Activated CD4-positive, alpha-beta T cell treated with anti-CD3 and anti-CD28 coated beads for 36 hours (primary cell): ENCODE data around the gene CD79A. TPM values are rescaled to one million over a fixed set of nuclear protein-coding genes. Genes with fewer than 3 reads are reported as not detected.
"Not testable (repeated sequence)": the region's sequence is repeated elsewhere in the genome, so short reads cannot be mapped to it uniquely, and the experiment has no call there.

Source experiments
- ATAC-seq: fragments of 200-7000 bp; cut with Tn5 transposase; one replicate; pipeline ENCODE4 v1.10.0; 2021; ENCODE audit warnings: mild to moderate bottlenecking, moderate library complexity
- CTCF ChIA-PET: fragments of 350-600 bp; sonication (Branson Sonifier 250); formaldehyde crosslinking; loops from one replicate; lab custom pipeline; 2021; ENCODE audit warnings: antibody characterized with exemption; lab: Charles Lee
- POLR2A ChIA-PET: fragments of 350-600 bp; sonication (Branson Sonifier 250); formaldehyde crosslinking; loops from one replicate; lab custom pipeline; 2021; ENCODE audit warnings: antibody characterized with exemption, inconsistent platforms; lab: Charles Lee
- DNase-seq: peaks from one replicate; pipeline ENCODE4 v3.0.0-alpha.2; 2020
- H3K27ac Mint-ChIP-seq: one replicate; pipeline ENCODE4 v1.8.0; 2021; ENCODE audit warnings: mixed read lengths
- H3K27me3 Mint-ChIP-seq: one replicate; pipeline ENCODE4 v1.8.0; 2021; ENCODE audit warnings: mixed read lengths
- H3K36me3 Mint-ChIP-seq: one replicate; pipeline ENCODE4 v1.8.0; 2021; ENCODE audit warnings: low read depth, mixed read lengths
- H3K4me1 Mint-ChIP-seq: one replicate; pipeline ENCODE4 v1.8.0; 2021; ENCODE audit warnings: mixed read lengths
- H3K4me3 Mint-ChIP-seq: one replicate; pipeline ENCODE4 v1.8.0; 2021; ENCODE audit warnings: mild to moderate bottlenecking, moderate library complexity, mixed read lengths
- H3K9me3 Mint-ChIP-seq: one replicate; pipeline ENCODE4 v1.8.0; 2021; ENCODE audit warnings: low read depth, mixed read lengths
- intact Hi-C, 2 experiments: fragments of 100-400 bp; cut with DNase I in 1 of 2; cut with micrococcal nuclease in 1 of 2; formaldehyde crosslinking; loops; one replicate each; pipeline versions ENCODE4 v1.14.2 to v1.15.1; 2022 to 2024; cut with DNase I, micrococcal nuclease
- total RNA-seq, 2 experiments: library from RNA; stranded (reverse); gene quantifications; one replicate each; pipeline ENCODE4 v1.2.3, GENCODE V29; 2021

Gene CD79A
- total RNA-seq, 2 experiments from 2014 or later: 4.0 to 4.1 TPM

DNA sequence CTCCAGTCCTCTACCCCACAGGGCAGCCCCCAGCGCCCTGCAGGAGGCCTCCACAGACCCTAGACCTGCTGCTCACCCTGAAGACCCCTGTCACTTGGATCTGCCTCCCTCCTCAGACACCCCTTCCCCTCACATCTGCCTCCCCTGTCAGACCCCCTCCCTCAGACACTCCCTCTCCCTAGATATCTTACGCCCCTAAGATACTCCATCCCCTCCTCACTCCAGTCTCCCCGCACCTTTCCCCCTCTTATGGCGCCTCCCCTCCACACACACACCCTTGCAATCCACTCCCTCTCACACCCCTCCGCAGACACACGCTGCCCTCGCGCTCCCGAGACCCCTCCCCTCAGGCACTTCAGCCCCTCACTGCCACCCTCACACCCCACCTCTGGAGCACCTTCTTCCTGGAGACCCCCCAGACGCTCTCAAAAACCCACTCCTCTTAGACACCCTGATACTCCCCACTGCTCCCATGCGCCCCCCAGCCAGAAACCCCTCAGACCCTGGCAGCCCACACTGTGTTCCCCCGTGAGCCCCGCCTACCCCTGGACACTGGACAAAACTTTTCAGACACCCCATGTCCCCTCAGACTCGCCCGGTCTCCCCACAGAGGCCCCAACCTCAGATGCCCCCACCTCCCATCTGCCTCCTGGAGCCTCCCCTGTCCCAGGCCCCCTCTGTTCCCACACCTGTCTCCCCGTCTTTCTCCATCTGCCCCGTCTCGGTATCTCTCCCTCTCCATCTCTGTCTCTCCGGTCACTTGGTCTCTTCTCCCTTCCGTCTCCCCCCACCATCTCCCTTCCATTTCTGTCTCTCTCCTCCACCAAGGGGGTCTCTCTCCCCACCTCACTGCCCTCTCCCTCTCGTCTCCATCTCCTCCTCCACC, 36.7 kb downstream of the CD79A start:
- H3K27me3 Mint-ChIP-seq: peaks cover 23% of the 10 kb centered on the region
- intact Hi-C loops: loop anchor here in 1 of 2 experiments (2.0 kb wide), 1 partner anchor 15 kb away; the partner anchor contains the start of gene ERFL
- POLR2A ChIA-PET: no interaction called here
- H3K4me1 Mint-ChIP-seq: peaks cover 28% of the 10 kb centered on the region
- no peaks in the 10 kb centered on the region for H3K9me3 Mint-ChIP-seq
- ATAC-seq: no peak
- no peak overlapping the region for H3K27ac Mint-ChIP-seq
- CTCF ChIA-PET: no interaction called here
- H3K4me3 Mint-ChIP-seq: no peak overlapping the region
- DNase-seq: no peak
- peaks cover 5% of the 10 kb centered on the region for H3K36me3 Mint-ChIP-seq

DNA sequence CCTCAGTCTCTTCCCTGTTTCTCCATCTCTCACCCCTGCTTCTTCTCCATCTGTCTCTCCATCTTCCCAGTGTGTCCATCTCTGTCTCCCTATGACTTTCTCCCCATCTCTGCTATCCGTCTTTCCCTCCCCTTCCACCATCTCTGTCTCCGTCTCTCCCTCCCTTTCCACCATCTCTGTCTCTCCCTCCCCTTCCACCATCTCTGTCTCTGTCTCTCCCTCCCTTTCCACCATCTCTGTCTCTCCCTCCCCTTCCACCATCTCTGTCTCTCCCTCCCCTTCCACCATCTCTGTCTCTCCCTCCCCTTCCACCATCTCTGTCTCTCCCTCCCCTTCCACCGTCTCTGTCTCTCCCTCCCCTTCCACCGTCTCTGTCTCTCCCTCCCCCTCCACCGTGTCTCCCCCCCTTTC, 37.4 kb downstream of the CD79A start:
- POLR2A ChIA-PET, H3K36me3 Mint-ChIP-seq, H3K4me3 Mint-ChIP-seq, H3K9me3 Mint-ChIP-seq, DNase-seq, ATAC-seq, H3K27ac Mint-ChIP-seq, CTCF ChIA-PET: not testable (repeated sequence)
- Mint-ChIP-seq H3K4me1 (peaks cover 28% of the 10 kb centered on the region), H3K27me3 (peaks cover 23% of the 10 kb centered on the region)
- intact Hi-C loops: loop anchor here in 1 of 2 experiments (2.0 kb wide), 1 partner anchor 14 kb away; the partner anchor contains the start of gene ERFL

DNA sequence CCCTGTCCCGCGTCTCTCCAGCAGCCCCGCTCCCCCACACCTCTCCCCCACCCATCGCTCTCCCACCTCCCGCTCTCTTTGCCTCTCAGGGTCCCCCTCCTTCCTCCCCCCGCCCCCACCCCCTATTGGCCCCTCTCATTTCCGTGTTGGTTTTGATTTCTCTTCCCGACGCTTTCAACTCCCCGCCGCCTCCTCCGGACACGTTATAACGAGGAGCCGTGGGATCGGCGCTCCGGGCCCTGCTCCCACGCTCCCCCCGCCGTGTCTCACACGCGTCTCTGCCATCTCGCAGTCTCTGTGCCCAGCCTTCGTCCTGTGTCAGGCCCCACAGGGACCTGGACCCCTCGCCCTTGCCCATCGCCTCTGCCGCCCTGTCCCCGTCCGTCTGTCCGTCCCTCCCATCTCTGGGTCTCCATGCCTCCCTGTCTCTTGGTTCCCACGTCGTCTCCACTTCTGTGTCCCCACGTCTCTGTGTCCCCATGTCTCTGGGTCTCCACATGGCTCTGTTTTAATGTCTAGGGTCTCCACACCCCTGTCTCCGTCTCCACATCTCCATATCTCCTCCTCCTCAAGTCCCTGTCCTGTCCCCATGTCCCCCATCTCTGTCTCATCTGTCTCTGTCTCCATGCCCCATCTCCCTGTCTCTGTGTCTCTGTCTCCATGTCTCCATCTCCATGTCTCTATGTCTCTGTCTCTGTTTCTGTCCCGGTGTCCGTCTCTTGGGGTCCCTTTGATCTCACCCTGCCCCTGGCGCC, 38.1 kb downstream of the CD79A start:
- intact Hi-C loops: loop anchor here in 1 of 2 experiments (2.0 kb wide), 1 partner anchor 14 kb away; the partner anchor contains the start of gene ERFL
- ChIA-PET CTCF (no interaction called here), POLR2A (no interaction called here)
- no peak overlapping the region for H3K4me3 Mint-ChIP-seq
- ATAC-seq (no peak), DNase-seq (no peak)
- H3K36me3 Mint-ChIP-seq: peaks cover 5% of the 10 kb centered on the region
- H3K4me1 Mint-ChIP-seq: peaks cover 28% of the 10 kb centered on the region
- H3K27ac Mint-ChIP-seq: no peak overlapping the region
- H3K27me3 Mint-ChIP-seq: peaks cover 23% of the 10 kb centered on the region
- H3K9me3 Mint-ChIP-seq: no peaks in the 10 kb centered on the region

DNA sequence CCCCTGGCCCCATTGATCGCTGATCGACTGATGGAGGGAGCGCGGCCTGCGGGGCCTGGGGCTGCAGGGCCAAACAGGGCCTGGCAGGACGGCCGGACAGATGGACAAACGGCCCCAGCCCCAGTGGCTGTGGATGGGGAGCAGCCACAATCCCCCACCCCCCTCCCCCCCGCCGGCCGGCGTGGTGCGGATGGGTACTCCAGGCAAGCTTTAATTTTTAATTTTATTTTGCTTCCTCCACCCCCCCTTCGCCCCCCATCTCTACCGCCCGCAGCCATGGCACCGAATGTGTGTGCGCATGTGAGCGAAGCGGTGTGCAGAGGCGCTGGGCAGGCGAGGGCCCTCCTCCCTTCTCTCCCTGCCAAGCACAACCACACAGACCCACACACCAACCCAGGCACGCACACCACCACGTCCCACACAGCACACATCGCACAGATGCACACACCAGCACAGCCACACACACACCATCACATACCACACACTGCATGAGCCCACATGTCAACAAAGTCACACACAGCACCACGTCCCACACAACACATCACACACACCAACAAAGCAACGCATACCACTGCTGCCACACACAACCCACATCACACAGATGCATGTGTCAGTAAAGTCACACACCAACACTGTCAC, 38.8 kb downstream of the CD79A start:
- no peak overlapping the region for H3K27ac Mint-ChIP-seq
- ChIA-PET CTCF (no interaction called here), POLR2A (no interaction called here)
- intact Hi-C loops: loop anchor here in 1 of 2 experiments (2.0 kb wide), 1 partner anchor 13 kb away; the partner anchor contains the start of gene ERFL
- no peaks in the 10 kb centered on the region for H3K36me3 Mint-ChIP-seq
- H3K9me3 Mint-ChIP-seq: no peaks in the 10 kb centered on the region
- peaks cover 23% of the 10 kb centered on the region for H3K4me1 Mint-ChIP-seq
- no peak overlapping the region for H3K4me3 Mint-ChIP-seq
- DNase-seq (no peak), ATAC-seq (peak; percentile 20)
- peaks cover 23% of the 10 kb centered on the region for H3K27me3 Mint-ChIP-seq

DNA sequence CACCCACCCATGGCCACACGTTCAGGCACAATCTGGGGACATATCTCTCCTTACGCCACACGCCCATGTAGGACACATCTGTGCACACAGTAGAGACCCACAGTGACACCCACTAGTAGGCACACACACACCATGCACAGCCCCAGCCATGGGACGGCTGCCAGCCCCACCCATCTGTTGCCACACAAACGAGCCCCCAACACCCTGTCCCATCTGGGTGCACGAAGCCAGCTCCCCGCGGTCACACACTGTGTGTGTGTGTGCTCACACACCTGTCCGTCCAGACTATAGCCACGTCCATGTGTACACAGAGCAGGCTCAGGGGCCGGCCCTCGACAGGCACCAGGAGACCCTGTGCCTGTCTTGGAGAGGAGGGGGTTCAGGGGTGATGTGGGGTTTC, 40.6 kb downstream of the CD79A start:
- no peak for ATAC-seq
- Mint-ChIP-seq H3K4me3 (no peak overlapping the region), H3K27ac (no peak overlapping the region), H3K36me3 (no peaks in the 10 kb centered on the region), H3K4me1 (peaks cover 20% of the 10 kb centered on the region), H3K9me3 (no peaks in the 10 kb centered on the region), H3K27me3 (peaks cover 20% of the 10 kb centered on the region)
- intact Hi-C loops: no loop called here
- ChIA-PET POLR2A (interaction anchor here (0.6 kb wide), 1 partner anchor 397 kb away, joined by 3 read pairs; no protein-coding TSS in a partner anchor), CTCF (no interaction called here)
- no peak for DNase-seq

DNA sequence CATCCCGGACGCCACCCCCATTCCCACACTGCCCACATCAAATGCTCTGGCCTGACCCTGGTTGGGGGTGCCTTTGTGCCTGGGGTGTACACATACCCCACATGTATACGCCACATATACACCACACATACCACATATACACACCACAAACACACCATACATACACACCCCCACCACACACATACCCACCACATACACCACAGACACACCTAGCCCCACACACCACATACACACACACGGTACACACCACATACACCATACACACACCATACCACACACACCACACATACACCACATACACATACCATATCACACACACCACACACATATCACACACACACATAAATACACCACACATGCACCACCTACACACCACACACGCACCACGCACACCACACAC, 41.0 kb downstream of the CD79A start:
- intact Hi-C loops: no loop called here
- no peaks in the 10 kb centered on the region for H3K36me3 Mint-ChIP-seq
- peaks cover 22% of the 10 kb centered on the region for H3K4me1 Mint-ChIP-seq
- DNase-seq: no peak
- H3K27me3 Mint-ChIP-seq: peaks cover 22% of the 10 kb centered on the region
- no peak for ATAC-seq
- ChIA-PET CTCF (no interaction called here), POLR2A (no interaction called here)
- H3K27ac Mint-ChIP-seq: no peak overlapping the region
- no peaks in the 10 kb centered on the region for H3K9me3 Mint-ChIP-seq
- no peak overlapping the region for H3K4me3 Mint-ChIP-seq

DNA sequence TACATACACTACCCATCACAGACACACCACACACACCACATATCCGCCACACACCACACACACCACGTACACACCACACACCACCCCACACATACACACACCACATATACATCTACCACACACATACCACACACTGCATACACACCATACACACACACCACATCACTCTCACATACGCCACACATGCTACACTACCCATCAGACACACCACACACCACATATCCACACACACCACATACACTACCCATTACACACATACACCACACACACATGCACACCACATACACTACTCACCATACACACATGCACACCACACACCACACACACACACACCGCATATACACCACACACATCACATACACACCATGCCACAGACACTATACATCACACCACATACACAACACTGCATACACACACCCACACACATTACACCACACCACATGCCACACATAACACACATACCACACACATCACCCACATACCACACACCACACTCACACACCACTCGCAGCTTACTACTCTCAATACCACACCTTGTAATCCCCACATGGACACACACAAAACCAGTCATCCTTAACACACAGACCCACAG, 41.7 kb downstream of the CD79A start:
- POLR2A ChIA-PET: no interaction called here
- peaks cover 21% of the 10 kb centered on the region for H3K27me3 Mint-ChIP-seq
- H3K9me3 Mint-ChIP-seq: no peaks in the 10 kb centered on the region
- CTCF ChIA-PET: interaction anchor here (1.1 kb wide), 1 partner anchor 19 kb away, joined by 5 read pairs; no protein-coding TSS in a partner anchor
- ATAC-seq (no peak), DNase-seq (no peak)
- H3K27ac Mint-ChIP-seq: no peak overlapping the region
- no peak overlapping the region for H3K4me3 Mint-ChIP-seq
- intact Hi-C loops: no loop called here
- peaks cover 22% of the 10 kb centered on the region for H3K4me1 Mint-ChIP-seq
- H3K36me3 Mint-ChIP-seq: no peaks in the 10 kb centered on the region

DNA sequence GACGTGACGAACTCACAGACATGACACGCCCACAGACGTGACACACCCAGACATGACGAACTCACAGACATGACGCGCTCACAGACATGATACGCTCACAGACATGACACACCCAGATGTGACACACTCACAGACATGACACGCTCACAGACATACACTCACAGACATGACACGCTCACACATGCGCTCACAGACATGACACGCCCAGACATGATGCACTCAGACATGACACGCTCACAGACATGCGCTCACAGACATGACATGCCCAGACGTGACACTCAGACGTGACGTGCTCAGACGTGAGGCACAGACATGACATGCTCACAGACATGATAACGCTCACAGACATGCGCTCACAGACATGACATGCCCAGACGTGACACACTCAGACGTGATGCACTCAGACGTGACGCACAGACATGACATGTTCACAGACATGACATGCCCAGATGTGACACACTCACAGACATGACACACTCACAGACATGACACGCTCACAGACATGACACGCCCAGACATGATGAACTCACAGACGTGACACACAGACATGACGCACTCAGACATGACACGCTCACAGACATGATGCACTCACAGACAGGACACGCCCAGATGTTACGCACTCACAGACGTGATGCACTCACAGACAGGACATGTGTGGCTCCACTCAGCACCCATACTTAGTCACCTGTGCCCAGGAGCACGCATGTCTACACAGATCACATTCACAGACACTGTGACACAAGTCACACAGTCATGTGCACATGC, 43.1 kb downstream of the CD79A start:
- ChIA-PET CTCF (interaction anchor here (1.1 kb wide), 1 partner anchor 17 kb away, joined by 5 read pairs; no protein-coding TSS in a partner anchor), POLR2A (interaction anchor here (0.6 kb wide), 1 partner anchor 307 kb away, joined by 3 read pairs; no protein-coding TSS in a partner anchor)
- intact Hi-C loops: no loop called here
- peaks cover 18% of the 10 kb centered on the region for H3K4me1 Mint-ChIP-seq
- H3K9me3 Mint-ChIP-seq: no peaks in the 10 kb centered on the region
- ATAC-seq (peak; percentile 21), DNase-seq (no peak)
- peaks cover 12% of the 10 kb centered on the region for H3K27me3 Mint-ChIP-seq
- no peak overlapping the region for H3K4me3 Mint-ChIP-seq
- H3K27ac Mint-ChIP-seq: no peak overlapping the region
- H3K36me3 Mint-ChIP-seq: no peaks in the 10 kb centered on the region

DNA sequence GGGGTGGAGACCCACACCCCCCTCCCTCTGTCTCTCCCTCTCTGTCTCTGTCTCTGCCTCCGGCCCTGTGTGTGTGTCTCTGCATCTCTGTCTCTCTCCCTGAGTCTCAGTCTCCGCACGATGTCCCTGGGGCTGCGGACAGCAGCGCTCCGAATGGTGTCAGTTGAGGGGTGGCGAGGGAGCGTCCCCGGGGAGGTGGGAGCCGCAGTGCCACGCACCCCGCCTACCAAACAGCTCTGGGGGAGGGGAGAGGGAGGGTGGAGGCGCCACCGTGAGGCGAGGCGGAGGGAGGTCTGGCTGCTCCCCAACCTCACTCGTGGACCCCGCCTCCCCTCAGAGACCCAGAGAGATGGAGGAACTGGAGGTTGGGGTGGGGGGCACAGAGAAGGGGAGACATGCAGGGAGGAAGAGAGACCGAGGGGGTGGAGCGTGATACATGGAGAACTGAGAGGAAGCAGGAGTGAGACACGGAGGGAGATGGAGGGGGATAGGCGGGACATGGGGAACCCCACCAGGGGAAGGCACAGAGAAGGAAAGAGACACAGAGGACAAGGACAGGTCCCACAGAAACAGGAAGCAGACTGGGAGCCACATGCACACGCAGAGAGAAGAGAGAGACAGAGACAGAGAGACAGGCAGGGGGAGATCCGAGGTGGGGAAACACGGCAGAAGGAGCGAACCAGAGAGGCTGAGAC, 44.0 kb downstream of the CD79A start:
- POLR2A ChIA-PET: no interaction called here

More for the DNA sequence above, 44.0 kb downstream of the CD79A start:
- Mint-ChIP-seq H3K4me1 (peaks cover 18% of the 10 kb centered on the region), H3K27ac (no peak overlapping the region), H3K27me3 (peaks cover 12% of the 10 kb centered on the region), H3K9me3 (no peaks in the 10 kb centered on the region), H3K4me3 (no peak overlapping the region), H3K36me3 (no peaks in the 10 kb centered on the region)
- no peak for DNase-seq
- intact Hi-C loops: no loop called here
- CTCF ChIA-PET: interaction anchor here (0.9 kb wide), 1 partner anchor 34 kb away, joined by 4 read pairs; no protein-coding TSS in a partner anchor
- peak; percentile 23 for ATAC-seq
